GM12878 (cell line): Measurements from ENCODE around the gene RNF11. TPM values are rescaled to one million over a fixed set of nuclear protein-coding genes. Genes with fewer than 3 reads are reported as not detected.

ENCODE experiments used
- ATAC-seq: fragments of 200-7000 bp; cut with Tn5 transposase; 3 replicates; pipeline ENCODE4 v1.9.1; 2020; ENCODE audit warnings: mild to moderate bottlenecking, moderate library complexity
- BruUV-seq: library from RNA; stranded (reverse); fragments of 400-500 nt; replicated peaks from 2 replicates; lab custom pipeline; 2021; lab: Mats Ljungman, UMichigan
- CTCF ChIA-PET: fragments of 300-600 bp; sonication (Branson Sonifier 250); formaldehyde crosslinking; extraction: SDS; loops from one replicate; lab custom pipeline; 2021; ENCODE audit warnings: inconsistent platforms; lab: Yijun Ruan, JAX
- POLR2A ChIA-PET: fragments of 350-600 bp; formaldehyde crosslinking; extraction: SDS; loops from one replicate; lab custom pipeline; 2021; ENCODE audit warnings: inconsistent platforms; lab: Charles Lee
- RAD21 ChIA-PET: fragments of 300-600 bp; sonication (Branson Sonifier 250); formaldehyde crosslinking; loops from one replicate; lab custom pipeline; 2023; ENCODE audit warnings: antibody characterized with exemption; ENCODE audit not compliant: unreplicated experiment; lab: Charles Lee
- SMC1A ChIA-PET: fragments of 300-600 bp; sonication (Branson Sonifier 250); formaldehyde crosslinking; loops from one replicate; lab custom pipeline; 2023; ENCODE audit not compliant: unreplicated experiment, uncharacterized antibody; lab: Charles Lee
- DNase-seq: peaks from one replicate; pipeline ENCODE4 v3.0.0-alpha.2; 2011; ENCODE audit warnings: low read depth, low spot score
- FAIRE-seq: peaks from 3 replicates; lab custom pipeline; 2011; peaks lifted over from hg19 to GRCh38; lab: Jason Lieb, UNC
- H2AFZ ChIP-seq: 2 replicates; pipeline ENCODE4 v1.6.0; 2011; ENCODE audit warnings: low read depth, low read length, control low read depth; ENCODE audit not compliant: control insufficient read depth
- H3K27ac ChIP-seq: 2 replicates; pipeline ENCODE4 v1.5.1; 2011; ENCODE audit warnings: control low read depth; ENCODE audit not compliant: control insufficient read depth, insufficient read depth
- H3K27me3 ChIP-seq, 2 experiments: replicated peaks in 1 of 2; 2 replicates each; pipeline versions ENCODE4 v1.6.0 to v1.6.1; 2011; ENCODE audit warnings: low read length in 1 of 2; ENCODE audit not compliant: control insufficient read depth in 2 of 2, insufficient read depth in 2 of 2
- H3K36me3 ChIP-seq, 2 experiments: 2 replicates each; pipeline ENCODE4 v1.5.1; 2011; ENCODE audit warnings: low read length in 1 of 2; ENCODE audit not compliant: control insufficient read depth in 2 of 2, insufficient read depth in 2 of 2
- H3K4me1 ChIP-seq: 2 replicates; pipeline ENCODE4 v1.6.1; 2011; ENCODE audit warnings: mild to moderate bottlenecking, low read length, moderate library complexity, mixed read lengths; ENCODE audit not compliant: control insufficient read depth, insufficient read depth
- H3K4me2 ChIP-seq: 2 replicates; pipeline ENCODE4 v1.6.0; 2011; ENCODE audit warnings: control low read depth; ENCODE audit not compliant: control insufficient read depth, insufficient read depth
- H3K4me3 ChIP-seq: fragments of 200-600 bp; sonication (generic); 2 replicates; pipeline ENCODE4 v1.5.1; 2016
- H3K79me2 ChIP-seq: 2 replicates; pipeline ENCODE4 v1.6.0; 2011; ENCODE audit warnings: low read length; ENCODE audit not compliant: control insufficient read depth, insufficient read depth
- H3K9ac ChIP-seq: 2 replicates; pipeline ENCODE4 v1.8.0; 2011; ENCODE audit warnings: low read length, control low read depth, mixed read lengths; ENCODE audit not compliant: control insufficient read depth, insufficient read depth
- H3K9me3 ChIP-seq: replicated peaks from 3 replicates; pipeline ENCODE4 v1.5.1; 2011; ENCODE audit warnings: mild to moderate bottlenecking, low read length; ENCODE audit not compliant: control insufficient read depth, insufficient read depth
- H4K20me1 ChIP-seq: 2 replicates; pipeline ENCODE4 v1.6.0; 2011; ENCODE audit not compliant: control insufficient read depth, insufficient read depth
- ATF2 ChIP-seq: IDR thresholded peaks from 2 replicates; pipeline ENCODE4 v1.6.1; 2012; ENCODE audit warnings: low read length, inconsistent platforms
- ATF7 ChIP-seq: fragments of 450-650 bp; IDR thresholded peaks from 2 replicates; pipeline ENCODE4 v1.6.1; 2016; ENCODE audit warnings: low read depth, mild to moderate bottlenecking
- CEBPZ ChIP-seq: fragments of 150-350 bp; IDR thresholded peaks from 2 replicates; pipeline ENCODE4 v1.6.1; 2016; ENCODE audit warnings: low read depth, low read length
- IKZF1 ChIP-seq: fragments of 450-650 bp; conservative IDR thresholded peaks from 2 replicates; pipeline ENCODE4 v1.6.1; 2017; ENCODE audit warnings: antibody characterized with exemption, mild to moderate bottlenecking
- NR2F1 ChIP-seq: fragments of 450-650 bp; conservative IDR thresholded peaks from 2 replicates; pipeline ENCODE4 v1.6.1; 2017; ENCODE audit warnings: mild to moderate bottlenecking
- NRF1 ChIP-seq: conservative IDR thresholded peaks from 2 replicates; pipeline ENCODE4 v1.6.1; 2011; ENCODE audit warnings: mild to moderate bottlenecking, low read depth, low read length, improper control_type of control experiment
- SMAD5 ChIP-seq: IDR thresholded peaks from 2 replicates; pipeline ENCODE4 v1.6.1; 2016; ENCODE audit warnings: antibody characterized with exemption, low read depth
- SMC3 ChIP-seq: IDR thresholded peaks from 2 replicates; pipeline ENCODE4 v1.6.1; 2011; ENCODE audit warnings: low read length, improper control_type of control experiment, borderline replicate concordance
- SPI1 ChIP-seq: IDR thresholded peaks from 2 replicates; pipeline ENCODE4 v1.6.1; 2011; ENCODE audit warnings: low read depth, mild to moderate bottlenecking, low read length, moderate library complexity, borderline replicate concordance; ENCODE audit not compliant: insufficient read depth
- TAF1 ChIP-seq: IDR thresholded peaks from 2 replicates; pipeline ENCODE4 v1.6.1; 2011; ENCODE audit warnings: mild to moderate bottlenecking, low read depth, low read length, borderline replicate concordance
- TCF12 ChIP-seq: IDR thresholded peaks from 2 replicates; pipeline ENCODE4 v1.6.1; 2011; ENCODE audit warnings: low read depth, mild to moderate bottlenecking, low read length
- YY1 ChIP-seq: IDR thresholded peaks from 2 replicates; pipeline ENCODE4 v1.6.1; 2011; ENCODE audit warnings: low read depth, mild to moderate bottlenecking, low read length
- ZNF24 ChIP-seq: fragments of 450-650 bp; IDR thresholded peaks from 2 replicates; pipeline ENCODE4 v1.6.1; 2017; ENCODE audit warnings: antibody characterized with exemption, mild to moderate bottlenecking
- ZNF687 ChIP-seq: fragments of 450-650 bp; IDR thresholded peaks from 2 replicates; pipeline ENCODE4 v1.6.1; 2017; ENCODE audit warnings: mild to moderate bottlenecking, moderate library complexity
- WGBS: methylation state at CpG from one replicate; pipeline ENCODE4 v1.1.6; 2016; ENCODE audit warnings: low lambda C conversion rate; ENCODE audit not compliant: insufficient replicate concordance, insufficient coverage; ENCODE audit errors: missing lambda C conversion rate; 5-methylcytosine and 5-hydroxymethylcytosine counted together
- in situ Hi-C: fragments of 300-500 bp; cut with MboI; formaldehyde crosslinking; loops from 9 replicates; pipeline ENCODE4 v1.14.3; 2018; ENCODE audit warnings: mixed read lengths
- intact Hi-C: fragments of 100-400 bp; cut with micrococcal nuclease; formaldehyde crosslinking; loops from one replicate; pipeline ENCODE4 v1.14.2; 2022; ENCODE audit not compliant: unreplicated experiment
- polyA plus RNA-seq, 11 experiments: library from polyadenylated mRNA; depleted of rRNA in 4 of 11; unstranded in 6 of 11; stranded (reverse) in 5 of 11; fragments of >200 nt; fragmentation: Nextera tagmentation in 4 of 11; fragmentation: Illumina TruSeq in 1 of 11; extraction: Ambion mirVana in 4 of 11; extraction: Trizol in 1 of 11; gene quantifications; 1 replicate in 1 of 11; 2 replicates in 10 of 11; pipeline versions ENCODE4 v1.2.1 to v1.2.3, GENCODE V29; 2011 to 2016; ENCODE audit warnings: inconsistent platforms in 2 of 11, missing spikeins in 2 of 11, low read depth in 1 of 11
- total RNA-seq, 4 experiments: library from RNA; depleted of rRNA in 3 of 4; stranded (reverse); fragments of >200 nt in 3 of 4; fragmentation: Illumina TruSeq in 1 of 4; extraction: Trizol in 1 of 4; gene quantifications; 2 replicates each; pipeline versions ENCODE4 v1.2.1 to v1.2.3, GENCODE V29; 2013 to 2021

The RNF11 gene
- total and polyA plus RNA-seq, 10 of the 15 experiments (the other 5 are each of a cell fraction or from before 2014, with no cell fraction given): 9.5 to 43.6 (median 32.3) TPM

- under 1% methylated on average over 8 of the region's 8 CpGs for WGBS
- Histone ChIP-seq H3K27me3 (no peaks in the 10 kb centered on the region), H3K79me2 (peaks cover 36% of the 10 kb centered on the region), H3K4me3 (peak overlapping the region; percentile 99), H4K20me1 (no peaks in the 10 kb centered on the region), H3K36me3 (no peaks in the 10 kb centered on the region; a peak in 1 of 4 replicates), H3K27ac (peak overlapping the region; percentile 72), H3K4me1 (peaks cover 27% of the 10 kb centered on the region), H2AFZ (peak overlapping the region; percentile 83), H3K9ac (peak overlapping the region; percentile 47), H3K9me3 (no peaks in the 10 kb centered on the region), H3K4me2 (peak overlapping the region; percentile 96)
- ChIA-PET RAD21 (interaction anchor here (0.7 to 2.4 kb wide), 7 partner anchors 12 to 1496 kb away, joined by 3 to 14 read pairs (median 7); partner anchors contain the start of gene CDKN2C), POLR2A (interaction anchor here (1.0 to 1.2 kb wide), 2 partner anchors 10 to 12 kb away, joined by 3 to 5 read pairs; no protein-coding TSS in a partner anchor), CTCF (interaction anchor here (0.7 to 2.3 kb wide), 10 partner anchors 10 to 460 kb away, joined by 3 to 8 read pairs (median 4); no protein-coding TSS in a partner anchor), SMC1A (interaction anchor here (0.6 to 2.7 kb wide), 12 partner anchors 10 to 419 kb away, joined by 3 to 13 read pairs (median 6); no protein-coding TSS in a partner anchor)
- peak; percentile 79 for ATAC-seq
- in situ Hi-C loops (no loop called here), intact Hi-C loops (loop anchor here (2.0 to 10.0 kb wide), 2 partner anchors 62 to 280 kb away; partner anchors contain the start of gene EPS15)
- BruUV-seq: no TSS peak
- DNase-seq: peak; percentile 93
- FAIRE-seq: peak; percentile 97
- TF ChIP-seq SMC3: no peak
- no peak for TF ChIP-seq TCF12
- TF ChIP-seq SMAD5: no peak
- TF ChIP-seq SPI1: peak; percentile 95
- no peak for TF ChIP-seq NRF1
- TF ChIP-seq CEBPZ: no peak
- no peak for TF ChIP-seq ZNF24
- TF ChIP-seq TAF1: no peak
- no peak for TF ChIP-seq YY1
- peak; percentile 50; the same call in 1 of the 2 replicates for TF ChIP-seq ATF2
- peak; percentile 32; the same call in 1 of the 2 replicates for TF ChIP-seq ATF7
- TF ChIP-seq ZNF687: no peak
- no peak for TF ChIP-seq NR2F1
- peak; percentile 60; the same call in 1 of the 2 replicates for TF ChIP-seq IKZF1
These were observed 1.2 kb upstream of the RNF11 start for GRCh38 chr1:51234721-51235425.
